Measurements from ENCODE around the gene VSTM2L.

VSTM2L gene

DNA sequence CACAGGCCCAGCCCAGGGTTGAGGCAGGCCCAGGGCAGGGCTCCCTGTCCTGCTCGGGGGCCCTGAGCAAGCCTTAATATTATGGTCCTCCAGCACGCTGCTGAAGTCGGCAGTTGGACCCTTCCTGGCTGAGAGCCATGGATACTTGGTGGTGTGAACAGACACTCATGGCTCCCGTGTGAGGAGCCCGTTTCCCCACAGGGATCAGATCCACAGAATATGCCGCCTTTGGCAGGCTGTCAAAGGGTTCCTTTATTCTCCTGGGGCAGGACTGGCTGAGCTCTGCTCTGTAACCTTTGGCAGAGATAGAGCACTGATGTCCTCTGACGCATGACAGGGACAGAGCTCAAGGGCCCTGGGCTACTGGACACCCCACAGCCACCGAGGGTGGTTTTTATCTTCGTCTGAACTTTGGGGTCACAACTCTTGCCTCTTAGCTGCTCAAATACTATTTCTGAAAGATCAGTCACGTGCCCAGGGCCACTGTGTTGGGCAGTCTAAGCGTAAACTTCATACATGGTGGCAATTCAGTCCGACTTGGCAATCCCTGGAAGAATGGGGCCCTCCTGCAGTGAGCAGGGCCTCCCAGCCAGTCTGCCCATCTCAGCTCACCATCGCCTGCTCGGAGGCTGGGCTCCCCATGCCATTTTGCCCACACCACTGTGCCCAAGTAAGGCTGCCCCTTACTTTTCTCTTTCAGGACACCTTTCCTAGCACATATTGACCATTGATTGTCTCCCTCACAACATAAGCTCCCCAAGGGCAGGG, 81.3 kb downstream of the VSTM2L start:
- Histone ChIP-seq H3K27me3 (ENCODE audit: insufficient read depth, low read length, poor library complexity) (no peaks in the 10 kb centered on the region), H3K4me1 (ENCODE audit: insufficient read depth, low read length) (no peaks in the 10 kb centered on the region), H3K27ac (ENCODE audit: low read length) (no peak overlapping the region), H3K4me3 (ENCODE audit: low read depth in 1 of 2, low read length in 2 of 2) (no peak overlapping the region), H3K9ac (ENCODE audit: low read depth, low read length) (no peak overlapping the region), H4K20me1 (ENCODE audit: insufficient read depth, low read length) (no peaks in the 10 kb centered on the region), H3K36me3 (ENCODE audit: insufficient read depth, low read length) (peaks cover 69% of the 10 kb centered on the region), H3K9me3 (ENCODE audit: insufficient read depth, low read length, severe bottlenecking) (no peaks in the 10 kb centered on the region), H3K79me2 (ENCODE audit: insufficient read depth, low read length) (no peaks in the 10 kb centered on the region), H3K4me2 (ENCODE audit: insufficient read depth, low read length) (no peak overlapping the region), H2AFZ (ENCODE audit: low read depth, low read length) (no peak overlapping the region)
- DNase-seq, result no peak
- no peak for TF ChIP-seq EZH2 (IDR thresholded peaks at IDR 0.05; ENCODE audit: borderline replicate concordance, low read depth, low read length, severe bottlenecking)
- TF ChIP-seq, protein P1, sequence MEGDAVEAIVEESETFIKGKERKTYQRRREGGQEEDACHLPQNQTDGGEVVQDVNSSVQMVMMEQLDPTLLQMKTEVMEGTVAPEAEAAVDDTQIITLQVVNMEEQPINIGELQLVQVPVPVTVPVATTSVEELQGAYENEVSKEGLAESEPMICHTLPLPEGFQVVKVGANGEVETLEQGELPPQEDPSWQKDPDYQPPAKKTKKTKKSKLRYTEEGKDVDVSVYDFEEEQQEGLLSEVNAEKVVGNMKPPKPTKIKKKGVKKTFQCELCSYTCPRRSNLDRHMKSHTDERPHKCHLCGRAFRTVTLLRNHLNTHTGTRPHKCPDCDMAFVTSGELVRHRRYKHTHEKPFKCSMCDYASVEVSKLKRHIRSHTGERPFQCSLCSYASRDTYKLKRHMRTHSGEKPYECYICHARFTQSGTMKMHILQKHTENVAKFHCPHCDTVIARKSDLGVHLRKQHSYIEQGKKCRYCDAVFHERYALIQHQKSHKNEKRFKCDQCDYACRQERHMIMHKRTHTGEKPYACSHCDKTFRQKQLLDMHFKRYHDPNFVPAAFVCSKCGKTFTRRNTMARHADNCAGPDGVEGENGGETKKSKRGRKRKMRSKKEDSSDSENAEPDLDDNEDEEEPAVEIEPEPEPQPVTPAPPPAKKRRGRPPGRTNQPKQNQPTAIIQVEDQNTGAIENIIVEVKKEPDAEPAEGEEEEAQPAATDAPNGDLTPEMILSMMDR (IDR thresholded peaks at IDR 0.05; ENCODE audit: borderline replicate concordance, extremely low read depth, low read length, poor library complexity, severe bottlenecking), result no peak
- ATAC-seq (ENCODE audit: insufficient read depth, low read depth), result no peak

DNA sequence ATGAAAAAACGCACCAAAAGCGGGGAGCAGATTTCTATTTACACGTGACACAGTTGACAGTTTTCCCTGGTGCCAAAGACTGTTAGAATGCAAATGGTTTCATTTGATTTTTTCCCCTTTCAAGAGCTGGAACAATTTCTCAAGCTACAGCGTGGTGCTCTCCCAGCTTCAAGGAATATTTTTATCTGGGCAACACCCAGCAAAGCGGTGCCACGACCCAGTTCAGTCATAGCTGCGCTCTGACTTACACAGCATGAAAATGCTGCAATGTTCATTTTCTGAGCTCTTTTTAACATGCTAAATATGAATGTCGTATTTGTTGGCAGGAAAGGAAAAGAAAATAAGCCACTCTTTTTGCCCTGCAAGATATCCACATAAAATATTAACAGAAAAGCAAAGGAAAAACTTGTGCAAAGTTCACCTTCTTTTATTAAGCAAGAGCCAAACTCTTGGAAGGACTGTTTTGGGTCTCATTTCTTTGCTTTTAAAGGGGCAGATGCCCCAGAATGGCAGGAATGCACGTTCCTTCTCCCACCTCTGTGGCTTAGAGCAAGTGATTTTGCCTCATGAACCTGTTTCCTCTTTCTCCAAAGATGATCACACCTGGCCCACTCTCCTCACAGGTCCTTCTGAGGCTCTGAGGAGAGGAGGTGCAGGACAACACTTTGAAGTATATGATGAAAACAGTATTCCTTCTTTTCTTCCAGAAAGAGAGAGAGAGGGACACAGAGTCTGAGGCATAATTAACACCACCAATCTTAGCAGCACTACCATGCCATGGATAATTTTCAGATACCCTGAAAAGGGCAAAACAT, 83.3 kb downstream of the VSTM2L start:
- Histone ChIP-seq H4K20me1 (ENCODE audit: insufficient read depth, low read length) (no peaks in the 10 kb centered on the region), H3K27me3 (ENCODE audit: insufficient read depth, low read length, poor library complexity) (no peaks in the 10 kb centered on the region), H3K4me3 (ENCODE audit: low read depth in 1 of 2, low read length in 2 of 2) (no peak overlapping the region), H3K27ac (ENCODE audit: low read length) (no peak overlapping the region), H3K79me2 (ENCODE audit: insufficient read depth, low read length) (no peaks in the 10 kb centered on the region), H3K4me2 (ENCODE audit: insufficient read depth, low read length) (no peak overlapping the region), H3K9me3 (ENCODE audit: insufficient read depth, low read length, severe bottlenecking) (no peaks in the 10 kb centered on the region), H2AFZ (ENCODE audit: low read depth, low read length) (no peak overlapping the region), H3K36me3 (ENCODE audit: insufficient read depth, low read length) (peaks cover 89% of the 10 kb centered on the region), H3K9ac (ENCODE audit: low read depth, low read length) (no peak overlapping the region), H3K4me1 (ENCODE audit: insufficient read depth, low read length) (no peaks in the 10 kb centered on the region)
- DNase-seq, result no peak
- TF ChIP-seq, protein P1 (IDR thresholded peaks at IDR 0.05; ENCODE audit: borderline replicate concordance, extremely low read depth, low read length, poor library complexity, severe bottlenecking), result no peak
- no peak for TF ChIP-seq EZH2 (IDR thresholded peaks at IDR 0.05; ENCODE audit: borderline replicate concordance, low read depth, low read length, severe bottlenecking)
- no peak for ATAC-seq (ENCODE audit: insufficient read depth, low read depth)

DNA sequence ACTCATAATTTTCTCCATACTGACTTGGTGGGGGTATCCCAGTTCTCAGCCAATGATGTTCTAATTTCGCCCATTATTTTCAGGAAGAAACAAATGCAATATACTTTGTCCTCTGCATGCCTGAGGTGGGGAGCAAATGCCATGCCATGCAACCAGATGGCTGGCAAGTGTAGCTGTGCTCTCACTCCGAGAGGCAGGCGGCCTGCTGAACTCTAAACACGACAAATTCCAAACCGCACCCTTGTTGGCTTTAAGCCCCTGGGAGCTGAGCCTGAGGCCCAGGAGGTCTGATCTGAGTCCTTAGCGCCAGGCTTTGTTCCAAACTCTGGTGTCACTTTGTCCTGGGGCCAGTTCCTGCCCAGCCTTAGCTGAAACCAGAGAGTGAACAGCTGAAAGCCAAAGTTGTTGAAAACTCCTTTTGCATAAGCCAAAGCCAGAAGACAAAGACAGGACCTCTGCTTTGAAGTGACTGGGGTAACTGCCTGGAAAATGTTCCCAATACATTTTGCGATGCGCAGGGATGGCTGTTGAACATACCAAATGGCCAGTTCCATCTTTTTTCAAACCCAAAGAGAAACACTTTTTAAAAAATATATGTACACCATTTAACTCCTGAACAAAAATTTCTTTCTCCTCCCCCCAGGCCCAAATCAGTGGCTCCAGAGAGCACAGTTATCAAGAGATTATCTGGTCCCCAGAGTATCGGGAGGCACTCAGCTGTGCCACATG, 84.1 kb downstream of the VSTM2L start:
- TF ChIP-seq, protein P1 (IDR thresholded peaks at IDR 0.05; ENCODE audit: borderline replicate concordance, extremely low read depth, low read length, poor library complexity, severe bottlenecking), result no peak
- TF ChIP-seq EZH2 (IDR thresholded peaks at IDR 0.05; ENCODE audit: borderline replicate concordance, low read depth, low read length, severe bottlenecking), result no peak
- Histone ChIP-seq H3K4me2 (ENCODE audit: insufficient read depth, low read length) (no peak overlapping the region), H3K27ac (ENCODE audit: low read length) (no peak overlapping the region), H2AFZ (ENCODE audit: low read depth, low read length) (no peak overlapping the region), H3K4me3 (ENCODE audit: low read depth in 1 of 2, low read length in 2 of 2) (no peak overlapping the region), H3K4me1 (ENCODE audit: insufficient read depth, low read length) (no peaks in the 10 kb centered on the region), H3K36me3 (ENCODE audit: insufficient read depth, low read length) (peaks cover 92% of the 10 kb centered on the region), H3K9me3 (ENCODE audit: insufficient read depth, low read length, severe bottlenecking) (no peaks in the 10 kb centered on the region), H3K79me2 (ENCODE audit: insufficient read depth, low read length) (no peaks in the 10 kb centered on the region), H4K20me1 (ENCODE audit: insufficient read depth, low read length) (no peaks in the 10 kb centered on the region), H3K27me3 (ENCODE audit: insufficient read depth, low read length, poor library complexity) (no peaks in the 10 kb centered on the region), H3K9ac (ENCODE audit: low read depth, low read length) (no peak overlapping the region)
- ATAC-seq (ENCODE audit: insufficient read depth, low read depth), result no peak
- no peak for DNase-seq

All from DND-41 (cell line).